Measurements from ENCODE around the gene TSC2. TPM values are rescaled to one million over a fixed set of nuclear protein-coding genes. Genes with fewer than 3 reads are reported as not detected.

The TSC2 gene
- total RNA-seq, 1 experiment from 2014 or later: 59.3 TPM

DNA sequence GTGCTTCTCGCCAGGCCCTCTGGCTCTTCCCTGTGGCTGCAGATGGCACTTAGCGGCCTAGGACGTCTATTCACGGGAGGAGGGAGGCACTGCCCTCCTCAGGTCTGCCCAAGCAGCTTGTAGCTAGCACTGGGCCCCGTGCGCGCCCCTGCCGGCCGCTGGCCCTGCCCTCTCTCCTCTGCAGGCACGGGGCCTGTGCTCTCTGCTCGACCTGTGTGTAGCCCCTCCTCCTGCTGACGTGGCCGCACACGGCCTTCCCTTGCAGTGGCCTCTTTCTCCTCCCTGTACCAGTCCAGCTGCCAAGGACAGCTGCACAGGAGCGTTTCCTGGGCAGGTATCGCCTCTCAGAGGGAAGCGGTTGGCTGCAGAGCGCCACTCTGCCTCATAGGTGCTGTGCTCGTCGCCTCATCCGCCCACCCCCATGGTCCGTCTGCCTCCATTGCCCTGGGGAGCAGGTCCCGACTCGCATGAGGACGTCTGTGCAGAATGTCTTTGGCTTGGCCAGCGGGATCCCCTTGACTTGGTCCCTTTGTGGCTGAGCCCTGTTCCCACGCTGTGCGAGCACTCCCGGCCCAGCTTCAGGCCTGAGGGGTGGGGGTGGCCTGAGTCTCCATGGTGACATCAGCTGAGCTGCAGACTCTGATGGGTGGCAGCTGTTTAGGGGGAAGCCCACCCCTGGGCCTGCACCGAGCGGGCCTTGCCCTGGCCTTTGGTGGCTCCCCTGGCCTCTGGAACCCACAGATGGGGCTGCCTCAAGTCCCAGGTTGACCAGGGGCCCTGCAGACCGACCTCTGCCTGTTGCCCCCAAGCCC lies 34.6 kb downstream of the TSC2 start:
- H4K20me1 ChIP-seq (ENCODE audit: low read length): no peaks in the 10 kb centered on the region
- BruUV-seq (replicated peaks): no TSS peak
- DNase-seq: no peak
- no peaks in the 10 kb centered on the region for H3K9me3 ChIP-seq (ENCODE audit: low read length)
- TF ChIP-seq EZH2 (IDR thresholded peaks at IDR 0.05; ENCODE audit: low read length, unreplicated experiment): no peak
- no peak for TF ChIP-seq CTCF (conservative IDR thresholded peaks at IDR 0.05; ENCODE audit: low read depth, low read length)
- TF ChIP-seq EZH2phosphoT487 (IDR thresholded peaks at IDR 0.05; ENCODE audit: borderline replicate concordance, low read length): no peak
- no peaks in the 10 kb centered on the region for H3K79me2 ChIP-seq (ENCODE audit: low read length)
- H3F3A ChIP-seq (ENCODE audit: low read length, unreplicated experiment): no peaks in the 10 kb centered on the region
- H3K27ac ChIP-seq (ENCODE audit: low read length): no peak overlapping the region
- intact Hi-C loops (cut with micrococcal nuclease): no loop called here
- no peaks in the 10 kb centered on the region for H3K9me2 ChIP-seq (replicated peaks; ENCODE audit: low read length)
- H3K4me3 ChIP-seq (ENCODE audit: low read length): no peak overlapping the region
- no peaks in the 10 kb centered on the region for H3K36me3 ChIP-seq (ENCODE audit: low read depth, low read length)
- no peak overlapping the region for H2AFZ ChIP-seq (ENCODE audit: low read length)
- CTCF ChIA-PET: no interaction called here
- no peak for ATAC-seq
- no peak overlapping the region for H3K9ac ChIP-seq (ENCODE audit: low read length)
- H3K4me2 ChIP-seq (ENCODE audit: low read length): no peak overlapping the region
- no peaks in the 10 kb centered on the region for H3K4me1 ChIP-seq (ENCODE audit: insufficient read depth, low read length)
- H3K27me3 ChIP-seq (ENCODE audit: low read length): no peaks in the 10 kb centered on the region
- POLR2A ChIA-PET (ENCODE audit: unreplicated experiment): no interaction called here

GRCh38 chr16:2082983-2083364 lies 35.2 kb downstream of the TSC2 start:
- DNase-seq: no peak
- intact Hi-C loops (cut with micrococcal nuclease): no loop called here

More at GRCh38 chr16:2082983-2083364, 35.2 kb downstream of the TSC2 start:
- no peaks in the 10 kb centered on the region for H3K9me2 ChIP-seq (replicated peaks; ENCODE audit: low read length)
- no peaks in the 10 kb centered on the region for H4K20me1 ChIP-seq (ENCODE audit: low read length)
- no peak overlapping the region for H2AFZ ChIP-seq (ENCODE audit: low read length)
- no TSS peak for BruUV-seq (replicated peaks)
- no peaks in the 10 kb centered on the region for H3K9me3 ChIP-seq (ENCODE audit: low read length)
- H3K79me2 ChIP-seq (ENCODE audit: low read length): no peaks in the 10 kb centered on the region
- ATAC-seq: no peak
- no peaks in the 10 kb centered on the region for H3F3A ChIP-seq (ENCODE audit: low read length, unreplicated experiment)
- no peaks in the 10 kb centered on the region for H3K27me3 ChIP-seq (ENCODE audit: low read length)
- H3K4me2 ChIP-seq (ENCODE audit: low read length): no peak overlapping the region
- no peak overlapping the region for H3K4me3 ChIP-seq (ENCODE audit: low read length)
- no peaks in the 10 kb centered on the region for H3K36me3 ChIP-seq (ENCODE audit: low read depth, low read length)
- no peak overlapping the region for H3K27ac ChIP-seq (ENCODE audit: low read length)
- no peaks in the 10 kb centered on the region for H3K4me1 ChIP-seq (ENCODE audit: insufficient read depth, low read length)
- ChIA-PET POLR2A (ENCODE audit: unreplicated experiment) (no interaction called here), CTCF (no interaction called here)
- no peak overlapping the region for H3K9ac ChIP-seq (ENCODE audit: low read length)
- TF ChIP-seq CTCF (conservative IDR thresholded peaks at IDR 0.05; ENCODE audit: low read depth, low read length): no peak
- no peak for TF ChIP-seq EZH2phosphoT487 (IDR thresholded peaks at IDR 0.05; ENCODE audit: borderline replicate concordance, low read length)
- TF ChIP-seq EZH2 (IDR thresholded peaks at IDR 0.05; ENCODE audit: low read length, unreplicated experiment): no peak

All from PC-3 (cell line).